ENCODE data around the gene GRM5. TPM values are rescaled to one million over a fixed set of nuclear protein-coding genes. Genes with fewer than 3 reads are reported as not detected.

Gene GRM5
- polyA plus RNA-seq, 3 donors: 0.17 to 0.20 (median 0.19) TPM

DNA sequence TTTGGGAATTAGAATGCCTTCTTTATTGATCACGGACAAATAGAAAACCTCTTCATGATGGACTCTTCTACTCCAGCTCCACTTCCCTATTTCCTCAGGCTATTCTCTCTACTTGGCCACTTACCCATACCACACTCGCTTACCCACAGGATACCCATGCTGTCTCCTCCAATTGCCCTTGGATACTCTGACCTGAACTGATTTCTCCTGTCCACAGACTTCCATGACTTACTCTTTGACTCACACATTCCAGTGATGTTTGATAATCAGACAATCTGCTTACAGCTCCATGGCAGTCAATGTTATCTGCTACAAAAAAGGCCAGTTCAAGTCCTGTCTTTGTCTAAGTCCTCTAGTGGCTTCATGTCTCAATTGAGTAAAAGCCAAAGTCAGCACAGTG, 436.3 kb downstream of the GRM5 start:
- no peak for DNase-seq (ENCODE audit: low read depth in 3 of 3, low spot score in 2 of 3)

DNA sequence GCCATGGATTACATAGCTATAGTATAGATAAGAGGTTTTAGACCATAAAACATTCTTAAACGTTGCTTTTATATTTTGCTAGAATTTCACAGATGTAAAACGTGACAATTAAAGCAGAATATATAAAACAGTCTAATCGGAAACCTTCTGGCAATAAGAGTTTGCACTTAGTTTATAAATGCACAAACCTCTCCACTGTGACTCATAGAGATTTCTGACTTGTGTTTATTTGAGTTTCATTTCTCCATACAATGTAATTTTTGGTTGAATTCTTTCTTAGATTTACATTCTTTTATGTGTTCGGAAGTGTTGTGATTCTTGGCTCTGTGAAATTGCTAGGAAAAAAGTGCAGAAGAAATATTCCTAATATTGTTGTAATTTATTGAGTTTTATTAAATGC, 439.6 kb downstream of the GRM5 start:
- DNase-seq (ENCODE audit: low read depth in 3 of 3, low spot score in 2 of 3): no peak

DNA sequence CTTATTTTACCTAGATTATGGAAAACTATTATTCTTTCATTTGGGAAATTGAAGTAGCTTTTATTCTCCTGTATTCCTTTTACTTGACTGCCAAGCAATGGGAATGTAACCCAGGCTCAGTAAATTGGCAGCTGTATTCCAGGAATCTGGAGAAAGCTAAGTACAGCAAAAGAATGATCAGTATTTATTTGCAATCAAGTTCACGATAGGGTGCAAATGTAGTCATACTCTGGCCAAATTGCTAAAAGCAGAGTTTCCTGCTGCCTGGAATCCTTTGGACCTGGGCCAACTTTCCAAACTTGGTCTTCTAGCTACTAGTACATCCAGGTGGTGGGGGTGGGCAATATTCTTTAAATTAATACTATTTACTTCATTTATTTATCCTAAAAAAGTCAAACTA, 442.3 kb downstream of the GRM5 start:
- no peak for DNase-seq (ENCODE audit: low read depth in 3 of 3, low spot score in 2 of 3)

DNA sequence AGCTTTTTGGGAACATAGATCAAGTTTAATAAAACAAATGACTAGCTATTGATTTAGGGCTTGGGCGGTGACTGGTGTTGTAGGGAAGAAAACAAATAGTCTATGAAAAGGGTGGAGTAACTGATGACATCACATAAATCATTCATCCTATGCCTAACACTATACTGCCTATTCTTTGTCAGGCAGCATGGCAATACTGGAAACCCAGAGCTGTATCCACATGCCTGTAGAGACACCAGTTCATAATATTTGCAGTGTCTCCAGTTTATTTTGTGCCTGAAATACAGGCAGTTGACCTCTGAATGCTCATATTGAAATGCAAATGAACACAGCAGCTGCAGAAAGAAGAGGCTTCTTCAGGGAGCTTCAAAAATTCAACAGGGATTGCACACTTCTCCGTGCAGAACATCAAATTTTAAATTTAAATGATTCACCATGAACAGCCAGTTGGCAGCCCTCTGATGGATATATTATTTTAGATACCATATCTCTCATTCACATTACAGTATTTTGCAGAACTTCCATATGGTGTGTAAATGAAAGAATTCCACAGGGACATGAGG, 445.1 kb downstream of the GRM5 start:
- DNase-seq (ENCODE audit: low read depth in 3 of 3, low spot score in 2 of 3): no peak

DNA sequence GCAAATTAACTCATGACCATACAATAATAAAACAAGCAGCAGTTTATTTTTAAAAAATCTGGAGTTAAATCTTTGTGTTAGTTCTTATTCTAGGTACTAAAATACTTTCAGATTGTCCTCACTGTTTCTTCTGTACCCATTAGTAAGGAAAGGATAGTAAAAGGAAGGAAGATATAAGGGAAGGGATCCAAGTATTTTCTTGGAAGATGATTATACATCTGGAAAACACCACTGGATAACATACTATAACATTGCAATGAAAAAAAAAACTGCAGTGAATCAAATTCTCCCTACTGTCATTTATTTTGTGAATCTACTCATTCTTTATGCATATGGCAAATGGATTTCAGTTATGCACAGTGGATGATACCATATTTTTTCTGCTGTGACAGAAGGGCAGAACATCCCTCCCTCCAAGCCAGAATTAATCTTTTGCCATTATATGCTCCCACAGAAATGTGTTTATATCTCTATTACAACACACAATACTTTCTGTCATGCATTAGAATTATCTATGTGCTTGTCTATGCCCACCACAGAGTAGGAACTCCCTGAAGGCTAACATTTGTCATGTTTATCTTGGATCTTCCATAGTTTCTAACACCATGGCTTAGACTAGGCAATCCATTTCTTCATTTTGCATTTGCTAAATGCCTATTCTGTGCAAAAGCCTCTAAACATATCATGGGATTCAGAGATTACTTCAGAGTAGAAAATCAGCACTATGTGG, 446.0 kb downstream of the GRM5 start:
- no peak for DNase-seq (ENCODE audit: low read depth in 3 of 3, low spot score in 2 of 3)

DNA sequence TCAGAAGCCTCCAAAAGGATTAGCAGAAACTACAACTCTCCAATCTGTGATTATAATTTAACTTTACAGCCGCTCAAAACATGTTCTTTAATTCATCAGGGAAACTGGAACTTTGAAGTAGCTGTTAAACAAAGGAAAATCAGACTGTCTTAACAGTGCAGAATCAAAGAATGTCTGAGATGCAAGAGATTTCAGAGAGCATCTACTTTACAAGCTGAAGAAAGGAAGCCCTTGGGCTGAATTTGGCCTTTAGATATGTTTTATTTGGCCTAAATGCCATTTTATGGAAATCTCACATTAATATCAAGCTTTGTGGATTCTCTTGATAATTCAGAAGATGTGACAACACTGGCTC, 446.7 kb downstream of the GRM5 start:
- DNase-seq (ENCODE audit: low read depth in 3 of 3, low spot score in 2 of 3): no peak

DNA sequence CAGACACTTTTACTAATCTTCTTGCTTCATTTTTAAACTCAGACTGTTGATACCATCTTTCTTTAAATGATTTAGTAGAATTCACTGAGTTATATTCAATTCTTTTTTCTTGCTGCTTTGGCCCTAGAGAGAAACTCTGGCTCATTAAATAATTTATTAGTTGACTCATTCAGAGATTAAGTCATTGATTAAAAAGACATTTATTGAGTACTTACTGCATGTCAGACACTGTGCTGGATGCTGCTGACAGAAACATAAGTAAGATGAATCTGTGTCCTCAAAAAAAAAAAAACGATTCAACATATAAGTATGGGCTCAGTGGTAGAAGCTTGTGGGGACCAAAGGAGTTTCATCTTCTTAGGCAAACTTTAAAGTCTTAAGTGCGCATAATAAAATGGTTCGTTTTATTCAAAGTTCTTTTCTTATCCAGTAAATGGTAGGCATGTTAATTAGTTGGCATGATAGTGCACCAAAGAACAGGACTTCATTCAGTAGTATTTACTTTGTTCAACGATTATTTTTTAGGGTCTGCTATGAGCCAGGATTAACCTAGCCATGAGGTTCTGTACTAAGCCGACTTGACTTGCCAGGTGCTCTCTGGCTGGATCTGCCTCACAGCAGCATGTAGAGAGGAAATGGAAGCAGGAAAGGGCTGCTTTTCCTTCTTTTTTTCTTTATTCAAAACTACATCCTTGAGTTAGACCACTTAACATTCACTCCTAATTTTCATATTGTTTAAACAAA, 447.3 kb downstream of the GRM5 start:
- no peak for DNase-seq (ENCODE audit: low read depth in 3 of 3, low spot score in 2 of 3)

DNA sequence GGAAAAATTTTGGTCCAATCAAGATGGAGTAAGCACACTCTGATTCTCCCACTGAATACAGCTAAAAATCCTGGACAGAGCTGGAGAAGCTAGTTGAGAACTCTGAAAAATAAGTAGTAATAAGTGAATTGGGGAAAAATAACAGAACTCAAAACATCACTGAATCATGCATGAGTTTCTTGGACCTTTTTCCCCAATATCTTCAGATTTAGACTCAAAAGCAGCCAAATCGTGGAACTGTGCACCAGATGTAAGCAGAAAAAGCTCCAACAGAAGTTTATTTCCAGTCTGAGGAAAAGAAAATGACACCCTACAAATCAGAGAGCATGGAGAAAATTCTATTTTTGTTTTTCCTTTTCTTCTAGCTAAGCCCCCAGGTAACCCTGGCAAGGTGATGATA, 448.6 kb downstream of the GRM5 start:
- DNase-seq (ENCODE audit: low read depth in 3 of 3, low spot score in 2 of 3): no peak

DNA sequence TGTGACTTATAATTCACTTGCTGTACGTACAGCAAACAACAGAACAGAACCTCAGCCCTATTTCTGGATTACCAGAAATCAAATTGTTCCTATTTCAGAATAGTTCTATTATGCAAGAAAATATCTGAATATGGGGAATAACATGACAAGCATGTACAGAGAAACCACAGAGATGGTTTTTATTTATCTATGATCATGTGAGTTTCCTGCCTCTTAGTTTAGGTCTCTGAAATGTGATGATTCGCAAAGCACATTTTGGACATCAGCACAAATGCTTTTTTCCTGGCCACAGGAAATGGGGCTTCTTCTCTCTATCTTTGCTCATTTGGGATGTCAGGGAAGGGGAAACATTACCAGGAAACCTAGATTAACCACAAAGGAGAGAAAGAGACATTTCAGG, 461.5 kb downstream of the GRM5 start:
- no peak for DNase-seq (ENCODE audit: low read depth in 3 of 3, low spot score in 2 of 3)

DNA sequence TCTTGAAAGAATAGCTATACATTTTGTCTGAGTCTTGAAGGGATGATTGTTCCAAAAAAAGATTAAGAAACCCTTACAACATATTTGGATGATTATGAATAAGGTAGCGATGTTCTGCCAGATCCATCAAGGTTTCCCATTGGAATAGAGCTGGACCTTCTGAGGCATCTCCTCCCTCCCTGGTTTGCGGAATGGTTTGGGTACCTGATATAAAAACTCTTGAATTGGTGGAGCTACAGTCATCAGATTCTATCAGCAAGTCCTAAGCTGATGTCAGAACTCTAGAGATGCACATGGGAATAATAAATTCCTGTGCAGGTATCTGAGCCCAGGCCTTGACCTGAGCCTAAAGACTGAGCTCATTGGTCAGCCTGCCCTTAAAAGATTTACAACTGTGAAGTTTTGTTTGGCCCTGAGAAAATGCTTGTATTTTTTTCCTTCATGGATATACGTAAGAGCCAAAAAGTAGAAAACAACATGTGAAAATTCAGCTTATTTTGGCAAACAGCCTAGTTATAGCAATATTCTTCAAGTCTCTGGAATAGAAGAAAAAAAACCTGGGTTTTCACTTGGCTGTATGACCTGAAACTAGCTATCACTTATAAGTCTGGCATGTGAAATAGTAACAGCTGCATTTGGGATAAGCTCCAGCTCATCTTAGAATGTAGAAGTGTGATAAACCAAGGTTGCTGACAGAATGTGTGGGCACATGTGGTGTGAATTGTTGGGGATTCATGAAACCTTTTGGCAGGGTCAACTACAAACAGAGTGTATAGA, 462.5 kb downstream of the GRM5 start:
- no peak for DNase-seq (ENCODE audit: low read depth in 3 of 3, low spot score in 2 of 3)

DNA sequence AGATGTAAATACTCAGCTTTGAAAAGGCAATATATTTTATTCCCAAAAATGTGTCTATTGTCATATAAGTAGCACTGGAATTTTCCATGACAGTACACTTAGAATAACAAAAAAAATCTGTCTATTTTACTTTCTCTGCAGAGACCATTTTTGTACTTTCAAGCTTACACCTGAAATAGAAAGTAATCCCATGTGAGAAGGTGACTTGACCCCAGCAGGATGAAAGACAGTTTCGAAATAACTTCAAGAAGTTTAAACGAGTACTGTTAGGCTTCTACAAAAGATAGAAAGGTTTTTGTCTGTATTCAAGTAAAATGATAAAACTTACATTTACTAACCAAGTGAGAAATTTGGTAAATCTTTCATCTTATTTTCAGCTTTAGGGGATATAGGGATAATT, 468.4 kb downstream of the GRM5 start:
- DNase-seq (ENCODE audit: low read depth in 3 of 3, low spot score in 2 of 3): no peak

DNA sequence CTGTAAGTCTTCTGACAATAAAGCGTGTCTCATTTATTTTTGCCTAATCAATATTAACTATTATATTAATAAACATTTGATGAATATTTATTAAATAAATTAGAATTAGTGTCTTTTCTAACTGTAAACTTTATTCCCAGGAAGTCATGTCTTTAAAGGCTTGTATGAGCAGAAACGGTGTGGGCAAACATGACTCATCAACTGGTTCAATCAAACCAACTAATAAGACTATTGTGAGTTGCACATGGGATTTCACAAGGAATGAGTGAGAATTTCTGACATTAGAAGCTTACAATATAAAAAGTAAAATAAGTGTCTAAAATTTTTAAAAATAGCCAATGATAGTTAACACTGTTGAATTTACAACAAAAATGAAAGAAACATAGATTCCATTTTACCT, 469.0 kb downstream of the GRM5 start:
- no peak for DNase-seq (ENCODE audit: low read depth in 3 of 3, low spot score in 2 of 3)

DNA sequence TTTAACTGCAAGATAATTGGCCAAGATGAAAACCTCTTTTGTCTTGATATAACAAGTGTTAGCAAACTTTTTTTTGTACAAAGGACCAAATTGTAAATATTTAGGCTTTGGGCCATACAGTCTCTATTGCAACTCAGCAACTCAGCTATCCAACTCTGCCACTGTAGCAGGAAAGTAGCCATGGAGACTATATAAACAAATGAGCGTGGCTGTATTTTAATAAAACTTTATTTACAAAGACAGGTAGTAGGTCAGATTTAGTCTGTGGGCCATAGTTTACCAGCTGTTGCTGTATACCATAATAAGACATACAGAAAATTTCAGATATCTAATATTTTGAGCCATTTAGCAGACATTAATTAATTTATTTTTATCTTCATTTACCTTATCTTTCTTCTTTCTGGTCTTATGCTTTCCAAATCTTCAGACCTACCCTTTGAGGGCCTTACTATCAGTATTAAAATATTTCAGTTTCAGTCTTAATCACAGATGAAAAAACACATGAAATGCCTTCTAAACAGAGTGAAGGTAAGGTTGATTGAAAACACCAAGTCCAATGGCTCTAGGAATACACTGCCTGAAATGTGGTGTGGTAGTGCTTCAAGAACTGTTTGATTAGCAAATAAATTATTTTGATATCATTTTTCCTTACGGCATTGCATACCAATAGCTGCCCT, 471.4 kb downstream of the GRM5 start:
- no peak for DNase-seq (ENCODE audit: low read depth in 3 of 3, low spot score in 2 of 3)

DNA sequence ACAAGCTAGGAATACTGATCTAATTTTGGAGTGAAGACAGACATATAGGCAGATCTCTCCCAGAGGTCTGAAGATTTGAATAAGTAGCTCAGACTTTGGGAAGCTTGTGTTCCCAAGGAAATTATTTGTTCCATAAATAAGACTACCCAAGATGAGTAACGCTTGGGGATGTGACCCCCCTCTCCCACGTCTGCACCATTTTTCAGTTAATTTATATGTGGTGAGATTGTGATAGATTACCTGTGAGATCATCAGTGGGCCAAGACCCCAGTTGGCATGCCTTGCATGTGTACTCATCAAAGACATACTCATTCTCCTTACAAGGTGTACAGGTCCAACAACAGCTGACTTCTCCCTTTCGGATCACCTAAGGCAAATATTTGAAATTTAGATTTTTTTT, 475.4 kb downstream of the GRM5 start:
- no peak for DNase-seq (ENCODE audit: low read depth in 3 of 3, low spot score in 2 of 3)

DNA sequence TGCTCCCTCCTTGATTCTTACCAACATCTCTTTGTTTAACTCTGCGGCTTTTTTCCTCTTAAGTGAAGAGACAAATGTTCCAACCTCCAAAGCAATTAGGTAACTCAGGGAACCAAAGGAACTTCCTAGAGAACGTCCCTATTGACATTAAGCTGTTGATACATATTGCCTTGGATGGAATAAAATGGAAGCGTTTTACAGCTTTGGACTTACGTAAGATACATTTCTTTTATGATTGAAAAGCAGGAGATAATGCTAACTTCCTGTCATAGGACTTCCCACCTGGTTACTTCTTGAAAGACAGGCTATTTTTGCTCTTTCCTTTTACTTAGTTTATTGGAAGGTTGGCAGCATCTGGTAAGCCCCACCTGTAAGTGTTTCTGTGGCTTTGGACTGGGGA, 482.5 kb downstream of the GRM5 start:
- DNase-seq (ENCODE audit: low read depth in 3 of 3, low spot score in 2 of 3): no peak

DNA sequence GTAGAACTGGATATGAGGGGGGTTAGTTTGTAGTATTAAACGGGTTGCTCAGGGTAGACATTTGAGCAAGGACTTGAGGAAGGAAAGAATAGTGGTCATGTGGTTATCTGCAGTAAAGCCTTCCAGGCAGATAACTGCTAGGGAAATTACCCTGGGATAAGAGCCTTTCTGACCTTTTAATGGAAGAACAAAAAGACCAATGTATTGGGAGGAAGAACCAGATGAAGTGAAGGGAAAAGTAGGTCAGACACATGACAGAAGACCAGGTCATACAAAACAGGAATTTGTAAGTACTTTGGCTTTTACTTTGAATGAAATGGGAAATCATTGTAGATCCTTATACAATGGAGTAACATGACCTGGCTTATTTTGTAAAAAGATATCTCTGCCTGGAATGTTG, 486.3 kb downstream of the GRM5 start:
- DNase-seq (ENCODE audit: low read depth in 3 of 3, low spot score in 2 of 3): no peak

DNA sequence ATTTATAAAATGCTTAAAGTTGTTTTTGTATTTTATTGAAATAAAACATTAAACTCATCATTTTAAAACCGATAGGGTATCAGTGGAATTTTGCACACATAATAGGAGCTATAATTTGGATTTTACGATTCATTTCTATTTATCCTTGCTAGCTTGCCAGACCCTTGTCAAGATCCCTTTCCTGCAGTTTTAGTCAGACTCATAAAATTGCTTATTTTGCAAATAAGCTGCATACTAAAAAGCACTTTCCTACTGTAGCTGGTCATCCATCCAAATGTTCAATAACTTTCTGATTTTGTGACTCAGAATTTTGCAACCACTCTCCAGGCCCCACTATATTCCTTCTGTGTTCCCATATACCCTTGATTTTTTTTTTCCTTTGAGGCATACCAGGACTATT, 489.0 kb downstream of the GRM5 start:
- no peak for DNase-seq (ENCODE audit: low read depth in 3 of 3, low spot score in 2 of 3)

DNA sequence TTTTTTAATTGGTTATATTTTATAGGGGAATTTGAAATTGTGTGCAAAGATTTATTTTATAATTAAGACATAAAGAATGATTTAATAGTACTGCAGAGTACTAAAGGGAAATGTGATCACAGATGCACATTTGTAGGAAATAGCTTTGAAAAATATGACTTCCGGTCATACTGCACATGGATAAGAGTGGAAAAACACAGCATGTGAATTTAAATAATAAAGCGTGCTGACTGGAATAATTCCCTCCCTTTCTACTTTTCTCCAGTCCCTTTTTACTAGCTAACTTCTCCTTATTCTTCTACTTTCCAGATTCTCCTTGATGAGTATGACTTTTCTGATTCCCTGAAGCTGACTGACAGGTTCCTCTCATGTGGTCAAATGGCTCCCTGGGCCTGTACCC, 489.9 kb downstream of the GRM5 start:
- DNase-seq (ENCODE audit: low read depth in 3 of 3, low spot score in 2 of 3): no peak

DNA sequence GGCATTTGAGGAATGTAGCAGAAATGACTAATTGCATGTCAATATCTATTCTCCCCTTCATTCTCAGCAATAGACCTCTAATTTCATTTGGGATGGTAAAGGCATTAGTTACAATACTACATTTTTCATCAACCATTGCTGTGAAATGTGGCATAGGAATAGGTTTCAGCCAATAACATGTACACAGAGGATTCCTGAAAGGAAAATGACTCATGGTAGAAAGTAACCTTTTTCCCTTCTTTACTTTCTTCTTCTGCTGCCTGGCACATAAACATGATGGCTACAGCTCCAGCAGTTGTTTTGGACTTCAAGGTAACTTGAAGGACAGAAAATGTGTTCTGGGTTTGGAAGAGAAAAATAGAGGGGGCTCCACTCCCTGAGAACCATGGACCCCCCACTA, 496.4 kb downstream of the GRM5 start:
- no peak for DNase-seq (ENCODE audit: low read depth in 3 of 3, low spot score in 2 of 3)

DNA sequence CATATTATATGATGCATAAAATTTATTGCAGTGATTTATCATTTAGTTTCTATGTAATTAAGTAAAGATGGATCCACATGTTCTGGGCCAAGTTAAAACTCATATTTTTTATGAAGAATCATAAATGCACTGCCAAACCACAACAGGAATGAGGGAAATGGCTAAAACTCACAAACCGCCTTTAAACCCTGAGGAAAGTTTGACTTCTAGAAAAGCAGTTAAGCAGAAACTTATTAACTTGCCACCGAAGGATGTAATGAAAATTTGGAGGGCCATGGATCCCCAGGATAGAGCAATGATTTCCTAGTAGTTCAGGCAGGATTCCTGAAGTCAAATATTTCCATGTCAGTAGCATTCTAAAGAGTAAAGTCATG, 510.0 kb downstream of the GRM5 start:
- no peak for DNase-seq (ENCODE audit: low read depth in 3 of 3, low spot score in 2 of 3)
